Dermis microvascular lymphatic vessel endothelial cell (primary cell): ENCODE measurements around the gene ENTPD8. TPM values are rescaled to one million over a fixed set of nuclear protein-coding genes. Genes with fewer than 3 reads are reported as not detected.
"Not testable (repeated sequence)": the region's sequence is repeated elsewhere in the genome, so short reads cannot be mapped to it uniquely, and the experiment has no call there.

Experiments used
- DNase-seq, 2 donors: peaks; one replicate each; pipeline versions ENCODE4 v3.0.0 to v3.0.0-alpha.2; 2010; ENCODE audit warnings: low read depth in 2 of 2
- total RNA-seq: library from RNA; depleted of rRNA; stranded (reverse); fragments of >200 nt; gene quantifications from 2 replicates; pipeline ENCODE4 v1.2.1, GENCODE V29; 2014

The ENTPD8 gene
- total RNA-seq, 1 donor from 2014 or later, result 0.26 TPM

DNA sequence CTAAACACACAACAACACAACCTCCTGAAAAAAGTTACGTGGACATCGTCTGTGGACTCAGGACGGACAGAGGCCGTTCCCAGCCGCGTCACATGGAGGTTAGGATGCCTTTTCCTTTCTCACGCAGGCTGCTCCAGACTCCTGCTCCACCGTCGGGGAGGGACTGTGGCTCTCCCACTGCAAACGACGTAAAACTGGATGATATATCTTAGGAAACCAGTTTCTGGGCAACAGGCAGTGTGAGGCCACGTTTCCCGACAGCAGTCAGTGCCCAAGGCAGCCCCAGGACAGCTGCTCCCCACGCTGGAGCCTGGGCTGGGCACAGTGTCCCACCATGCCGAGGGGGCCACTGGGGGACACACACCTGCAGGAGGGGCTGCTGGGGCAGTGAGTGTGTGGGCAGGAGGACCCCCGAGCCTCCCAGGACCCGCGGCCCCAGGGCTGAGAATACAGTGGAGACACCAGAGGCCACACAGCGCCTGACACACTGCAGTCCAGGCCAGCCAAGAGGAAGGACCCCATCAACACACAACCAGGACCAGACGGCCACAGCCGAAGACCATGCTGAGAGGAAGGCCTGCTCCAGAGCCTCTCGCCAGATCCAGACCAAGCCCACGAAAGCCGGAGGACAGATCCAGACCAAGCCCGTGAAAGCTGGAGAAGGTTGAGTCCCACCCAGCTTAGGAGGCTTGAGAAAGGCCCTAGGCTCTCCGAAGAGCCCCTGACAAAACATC lies 44.4 kb downstream of the ENTPD8 start:
- DNase-seq, result no peak

DNA sequence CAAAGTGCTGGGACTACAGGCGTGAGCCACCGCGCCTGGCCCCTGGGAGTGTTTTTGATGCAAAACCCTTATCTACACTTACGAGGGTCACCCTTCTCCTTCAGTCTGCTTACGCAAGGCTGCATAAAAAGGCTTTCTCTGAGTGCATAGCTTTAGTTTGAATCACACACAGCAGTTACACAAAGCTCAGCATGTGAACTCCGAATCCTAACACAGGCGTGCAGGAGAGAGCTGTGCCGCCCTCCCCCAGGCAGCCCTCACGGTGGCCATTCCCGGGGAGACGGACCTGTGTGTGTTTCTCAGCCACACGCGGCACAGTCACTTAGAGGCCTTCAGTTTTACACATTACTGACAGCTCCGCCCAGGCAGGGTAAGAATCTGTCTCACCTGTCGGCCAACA lies 44.9 kb downstream of the ENTPD8 start:
- DNase-seq, result no peak

DNA sequence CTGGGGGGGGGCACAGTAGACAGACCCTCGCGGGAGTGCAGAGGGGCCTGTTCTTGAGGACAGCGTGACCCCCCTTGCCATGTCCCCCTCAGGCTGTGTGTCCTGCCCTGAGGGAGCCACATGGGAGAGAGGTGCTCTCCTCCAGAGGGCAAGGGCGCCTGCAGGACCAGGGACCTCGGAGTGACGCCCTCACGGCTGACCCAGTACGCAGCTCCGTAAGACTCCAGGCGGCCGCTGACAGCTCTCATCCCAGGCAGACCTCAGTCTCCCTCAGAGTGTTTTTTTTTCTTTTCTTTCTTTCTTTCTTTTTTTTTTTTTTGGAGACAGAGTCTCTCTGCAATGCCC lies 45.5 kb downstream of the ENTPD8 start:
- DNase-seq, result no peak

DNA sequence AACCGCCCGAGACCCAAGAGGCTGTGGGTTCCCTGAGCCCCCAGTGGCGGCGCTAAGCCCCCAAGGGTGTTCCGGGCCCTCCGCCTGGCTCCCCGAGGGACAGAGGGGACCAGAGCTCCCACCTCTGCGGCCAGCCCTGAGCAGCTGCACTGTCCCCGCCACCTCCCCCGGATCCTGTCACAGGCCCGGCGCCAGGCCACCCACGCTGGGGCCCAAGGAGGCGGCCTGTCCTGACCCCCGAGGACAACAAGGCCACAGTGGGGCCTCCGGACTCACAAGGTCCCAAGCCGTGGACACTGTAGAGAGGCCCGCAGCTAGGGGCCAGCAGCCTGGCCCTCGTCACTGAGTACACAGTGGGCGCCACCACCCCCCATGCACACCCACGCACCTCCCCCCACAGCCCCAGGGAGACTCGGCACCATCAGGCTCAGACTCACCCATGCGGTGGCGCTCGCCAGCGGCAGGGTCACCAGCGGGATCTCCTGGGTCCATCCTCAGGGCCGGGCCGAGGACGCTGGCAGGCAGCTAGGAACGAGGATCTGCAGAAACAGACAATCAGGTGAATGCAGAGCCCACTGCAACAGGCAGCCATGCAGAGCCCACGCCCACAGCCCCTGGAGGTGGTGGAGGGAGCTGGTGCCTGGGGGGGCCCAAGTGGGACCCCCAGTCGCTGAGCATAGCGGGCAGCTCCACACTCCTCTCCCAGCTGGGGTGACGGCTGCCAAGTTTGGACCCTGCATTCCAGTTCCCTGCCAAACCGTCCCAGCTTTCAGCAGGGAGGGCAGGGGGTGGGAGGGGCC lies 46.1 kb downstream of the ENTPD8 start:
- no peak for DNase-seq

DNA sequence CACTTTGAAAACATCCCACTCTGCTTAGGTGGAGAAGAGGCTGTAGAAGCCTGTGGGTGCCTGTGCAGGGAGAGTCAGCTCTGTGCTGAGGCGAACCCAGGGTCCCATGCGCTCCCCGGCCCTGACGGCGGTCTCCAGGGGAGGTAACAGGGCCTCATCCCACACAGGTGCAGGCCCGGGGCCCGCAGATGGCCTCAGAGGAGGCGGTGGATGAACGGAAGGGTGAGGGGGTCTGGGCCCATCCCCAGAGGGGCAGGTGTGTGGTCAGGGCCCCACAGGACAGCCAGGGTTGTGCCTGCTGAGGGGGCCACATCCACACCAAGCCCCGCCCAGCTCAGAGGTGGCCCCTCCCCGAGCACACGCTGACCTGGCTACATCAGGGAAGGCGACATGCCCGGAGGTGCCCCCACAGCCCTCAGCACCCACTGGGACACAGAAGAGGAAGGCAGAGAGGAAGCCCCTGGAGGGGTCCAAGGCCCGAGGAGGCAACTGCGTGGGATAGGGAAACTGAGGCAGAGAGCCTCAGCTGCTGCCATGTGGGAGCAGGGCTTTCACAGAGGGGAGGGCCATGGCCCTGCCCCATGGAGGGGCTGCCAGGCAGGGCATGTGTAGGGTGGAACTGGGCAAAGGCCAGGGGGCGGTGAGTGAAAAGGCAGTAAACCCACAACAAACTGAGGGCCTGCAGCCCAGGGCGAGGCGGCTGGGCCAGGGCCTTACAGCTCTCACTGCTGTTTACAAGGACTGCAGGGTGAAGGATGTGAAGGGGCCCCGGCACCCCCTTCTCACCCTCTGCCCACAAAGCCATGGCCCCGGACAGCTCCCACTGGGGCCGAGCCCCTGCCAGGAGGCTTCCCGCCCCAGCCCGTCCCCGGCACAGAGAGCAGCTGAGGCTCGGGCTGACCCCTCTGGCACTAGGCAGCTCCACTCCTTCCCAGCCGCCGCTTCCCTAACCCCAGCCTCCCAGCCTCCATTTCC lies 47.7 kb downstream of the ENTPD8 start:
- no peak for DNase-seq

DNA sequence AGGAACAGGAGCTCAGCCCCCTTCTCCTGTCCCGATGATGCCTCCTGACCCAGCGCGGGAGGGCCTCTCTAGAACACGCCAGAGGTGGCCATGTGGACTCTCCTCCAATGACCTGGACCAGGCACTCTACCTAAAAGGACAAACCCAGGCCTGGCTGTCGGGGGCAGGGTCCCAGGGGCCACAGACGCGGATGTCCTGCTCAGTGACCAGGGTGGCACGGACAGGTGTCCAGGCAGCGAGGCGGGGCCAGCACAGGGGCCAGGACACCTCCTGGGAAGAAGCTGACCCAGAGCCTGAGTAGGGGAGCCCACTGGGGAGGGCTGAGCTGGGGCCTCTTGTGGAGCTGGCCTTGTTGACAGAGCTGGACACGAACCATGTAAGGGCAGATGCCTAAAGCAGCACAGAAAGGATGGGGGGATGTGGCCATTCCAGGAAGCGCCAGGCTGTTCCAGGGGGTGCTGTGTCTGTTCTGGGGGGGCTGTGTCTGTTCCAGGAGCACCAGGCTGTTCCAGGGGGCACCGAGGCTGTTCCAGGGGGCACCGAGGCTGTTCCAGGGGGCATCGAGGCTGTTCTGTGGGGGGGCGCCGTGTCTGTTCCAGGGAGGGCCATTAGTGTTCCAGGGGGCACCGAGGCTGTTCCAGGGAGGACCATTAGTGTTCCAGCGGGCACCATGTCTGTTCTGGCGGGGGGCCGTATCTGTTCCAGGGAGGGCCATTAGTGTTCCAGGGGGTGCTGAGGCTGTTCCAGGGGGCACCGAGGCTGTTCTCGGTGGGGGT lies 48.7 kb downstream of the ENTPD8 start:
- no peak for DNase-seq

DNA sequence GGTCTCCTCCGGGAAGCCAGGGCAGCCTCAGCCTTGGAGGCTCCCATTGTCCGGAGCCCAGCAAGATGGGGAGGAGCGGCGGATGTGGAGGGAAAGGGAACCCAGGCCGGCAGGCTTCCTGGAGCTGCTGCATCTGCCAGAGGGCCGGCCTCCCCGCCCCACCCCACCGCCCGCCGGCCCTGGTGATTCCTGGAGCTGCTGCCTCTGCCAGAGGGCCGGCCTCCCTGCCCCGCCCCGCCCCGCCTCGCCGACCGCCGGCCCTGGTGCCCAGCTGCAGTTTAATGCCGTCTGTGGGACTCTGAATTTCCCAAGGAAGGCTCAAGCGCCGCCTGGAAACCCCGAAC lies 49.8 kb downstream of the ENTPD8 start:
- peak; percentile 56 to 89 for DNase-seq

DNA sequence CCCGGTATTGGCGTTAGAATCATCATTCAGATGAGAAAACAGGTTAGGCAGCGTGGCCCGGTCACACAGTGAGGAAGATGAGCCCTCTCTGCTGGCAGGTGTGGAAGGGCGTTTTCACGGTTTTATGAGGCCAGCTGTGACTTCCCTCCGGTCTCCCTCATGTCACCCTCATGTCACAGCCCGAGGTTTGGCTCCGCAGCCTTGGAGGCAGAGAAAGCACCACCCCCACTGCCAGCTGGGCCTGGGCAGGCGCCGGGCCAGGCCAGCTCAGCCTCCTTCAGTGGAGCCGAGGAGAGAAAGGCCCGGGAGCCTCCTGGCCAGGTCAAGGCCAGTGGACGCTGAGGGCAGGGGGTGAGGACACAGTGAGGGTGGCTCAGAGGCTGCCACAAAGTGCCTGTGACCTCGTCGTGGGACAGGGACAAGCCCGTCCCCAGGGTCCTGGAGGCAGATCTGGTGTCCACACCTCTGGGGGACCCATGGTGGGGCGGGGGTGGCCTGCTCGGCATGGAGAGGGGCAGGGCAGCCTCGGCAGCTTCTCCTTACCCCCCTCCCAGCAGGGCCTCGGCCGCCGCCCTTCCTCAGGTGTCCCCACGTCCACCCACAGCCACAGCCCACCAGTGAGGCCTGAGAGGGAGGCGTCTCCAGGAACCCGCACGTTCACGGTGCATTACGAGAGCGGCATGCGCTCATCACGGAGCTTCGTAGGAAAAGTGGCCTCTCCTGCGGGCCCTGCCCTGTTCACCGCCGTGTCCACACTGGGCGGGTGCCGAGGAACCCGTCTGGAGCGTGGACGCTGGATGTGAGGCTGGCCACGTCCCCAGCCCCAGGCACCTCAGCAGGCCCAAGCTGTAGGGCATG lies 50.4 kb downstream of the ENTPD8 start:
- peak in 1 of 2 donors; percentile 47 for DNase-seq

DNA sequence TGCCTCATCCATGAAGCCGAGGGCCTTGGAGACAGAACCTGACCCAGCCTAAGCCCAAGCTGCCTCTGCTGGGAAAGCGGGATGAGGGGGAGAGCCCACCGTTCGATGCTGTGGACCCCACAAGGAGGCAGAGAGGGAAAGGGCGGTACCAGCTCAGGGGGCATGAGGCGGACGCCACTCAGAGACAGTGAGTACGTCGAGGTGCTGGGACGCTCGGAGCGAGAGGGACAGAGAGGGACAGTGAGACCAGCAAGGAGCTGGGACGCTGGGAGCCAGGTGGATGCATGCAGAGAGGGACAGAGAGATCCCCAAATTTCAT lies 51.8 kb downstream of the ENTPD8 start:
- DNase-seq, result no peak

DNA sequence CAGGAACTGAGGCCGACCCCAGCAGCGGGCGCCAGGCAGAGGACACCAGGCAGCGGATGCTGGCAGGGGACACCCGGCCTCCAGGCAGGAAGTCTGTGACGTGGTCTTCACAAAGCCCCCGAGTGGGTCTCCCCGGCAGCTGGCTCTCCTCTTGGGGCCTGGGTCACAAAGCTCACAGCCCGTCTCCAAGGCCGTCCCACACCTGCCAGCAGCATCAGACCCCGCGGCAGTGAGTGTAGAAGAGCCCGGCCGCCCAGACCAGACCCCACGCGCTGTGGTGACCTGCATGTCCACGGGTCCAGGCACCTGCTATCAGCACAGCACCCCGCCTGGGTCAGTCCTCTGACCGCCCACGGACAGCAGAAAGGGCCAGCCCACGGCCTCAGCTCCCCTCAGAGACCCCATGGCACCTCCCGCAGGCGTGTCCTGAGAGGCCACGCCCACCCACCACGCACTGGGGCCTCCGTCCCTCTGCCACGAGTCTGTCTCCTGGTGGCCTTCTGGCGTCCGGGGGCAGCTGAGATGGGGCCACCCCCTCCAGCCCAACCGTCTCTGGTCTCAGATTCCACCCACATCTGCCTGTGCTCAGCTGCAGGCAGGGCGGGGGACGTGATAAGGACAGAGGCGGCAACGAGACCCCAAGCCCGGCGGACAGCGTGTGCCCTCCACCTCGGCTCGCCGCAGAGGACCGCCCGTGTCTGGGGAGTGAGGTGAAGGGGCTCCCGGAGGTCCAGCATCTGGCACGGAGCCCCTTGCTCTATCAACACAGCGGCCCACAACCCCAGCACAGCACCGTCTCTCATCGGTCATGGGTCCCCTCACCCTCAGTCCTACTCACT lies 52.3 kb downstream of the ENTPD8 start:
- no peak for DNase-seq

DNA sequence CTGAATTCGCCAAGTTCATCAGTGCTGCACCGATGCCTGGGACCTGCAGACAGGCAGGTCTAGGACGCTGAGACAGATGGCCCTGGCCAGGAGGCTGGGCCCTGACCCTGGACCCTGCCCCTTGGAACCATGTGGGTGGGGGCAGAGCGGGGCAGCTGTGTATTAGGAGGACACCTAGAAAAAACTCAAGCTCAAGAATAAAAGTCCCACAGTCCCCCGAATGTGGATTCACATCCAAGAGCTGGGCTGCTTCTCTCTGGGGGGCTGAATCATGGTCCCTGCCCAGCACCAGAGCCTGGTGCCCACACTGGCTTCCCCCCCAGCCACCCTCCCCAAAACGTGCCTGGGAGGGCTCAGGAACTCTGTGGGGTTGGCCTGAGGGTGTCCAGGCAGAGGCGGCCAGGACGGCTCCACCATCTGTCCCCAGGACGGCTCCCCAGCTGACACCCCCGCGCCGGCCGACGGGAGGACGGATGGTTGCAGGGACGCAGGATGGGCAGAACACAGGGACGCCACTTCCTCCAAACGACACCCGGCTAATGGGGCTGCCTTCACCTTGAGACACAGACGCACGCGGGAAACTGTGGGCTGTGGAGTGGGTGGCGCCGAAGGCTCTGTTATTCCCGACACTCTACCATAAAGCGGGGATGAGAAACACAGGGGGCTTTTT lies 53.1 kb downstream of the ENTPD8 start:
- no peak for DNase-seq

DNA sequence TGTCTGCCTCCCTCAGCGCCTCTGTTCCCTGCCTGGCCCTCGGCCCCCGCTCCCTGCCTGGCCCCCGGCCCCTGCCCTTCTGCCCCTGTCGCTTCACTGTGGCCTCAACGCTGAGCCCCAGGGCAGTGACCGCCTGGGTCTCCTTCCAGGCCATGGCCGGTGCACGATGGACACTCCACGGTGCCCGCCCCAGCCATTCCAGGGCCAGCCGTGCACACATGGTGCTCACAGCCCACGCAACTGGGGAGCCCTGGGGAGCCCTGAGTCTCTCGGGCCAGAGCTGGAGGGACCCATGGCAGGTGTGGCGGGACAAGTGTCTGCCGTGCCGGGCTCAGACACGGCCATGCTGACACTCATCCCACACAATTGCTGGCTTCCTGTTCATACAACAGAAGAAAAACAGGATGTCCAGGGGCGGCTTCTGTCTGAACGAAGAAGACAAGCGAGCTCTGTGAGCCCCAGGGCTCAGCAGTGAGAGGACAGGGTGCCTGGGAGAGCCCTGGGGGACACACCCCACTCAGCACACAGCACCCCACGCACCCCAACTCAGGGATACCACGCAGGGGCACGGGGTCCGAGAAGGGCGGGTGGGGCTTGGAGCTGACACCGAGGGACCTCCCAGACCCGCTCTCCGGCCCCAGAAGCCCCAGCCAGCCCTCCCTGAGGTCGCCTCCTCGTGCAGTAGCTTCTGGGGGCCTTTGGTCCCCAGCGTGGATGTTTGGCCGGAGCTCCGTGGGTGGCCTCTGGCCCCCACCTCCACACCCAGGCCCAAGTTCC lies 53.9 kb downstream of the ENTPD8 start:
- peak; percentile 55 to 89 for DNase-seq

DNA sequence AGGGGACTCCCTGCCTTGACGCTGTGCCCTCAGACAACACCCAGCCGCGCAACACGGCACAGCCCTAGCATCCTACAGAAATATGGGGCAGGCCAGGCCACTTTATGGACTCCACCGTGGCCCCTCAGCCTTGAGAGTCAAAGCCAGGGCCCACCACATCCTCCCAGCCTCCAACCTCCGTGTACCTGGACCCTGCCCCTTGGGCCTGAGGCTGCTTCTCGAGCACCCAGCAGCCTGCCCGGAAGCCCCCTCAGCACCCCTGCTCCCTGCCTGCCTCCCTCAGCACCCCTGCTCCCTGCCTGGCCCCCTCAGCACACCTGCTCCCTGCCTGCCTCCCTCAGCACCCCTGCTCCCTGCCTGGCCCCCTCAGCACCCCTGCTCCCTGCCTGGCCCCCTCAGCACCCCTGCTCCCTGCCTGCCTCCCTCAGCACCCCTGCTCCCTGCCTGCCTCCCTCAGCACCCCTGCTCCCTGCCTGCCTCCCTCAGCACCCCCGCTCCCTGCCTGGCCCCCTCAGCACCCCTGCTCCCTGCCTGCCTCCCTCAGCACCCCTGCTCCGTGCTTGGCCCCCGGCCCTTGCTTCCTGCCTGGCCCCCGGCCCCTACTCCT lies 54.5 kb downstream of the ENTPD8 start:
- DNase-seq, result not testable (repeated sequence)

DNA sequence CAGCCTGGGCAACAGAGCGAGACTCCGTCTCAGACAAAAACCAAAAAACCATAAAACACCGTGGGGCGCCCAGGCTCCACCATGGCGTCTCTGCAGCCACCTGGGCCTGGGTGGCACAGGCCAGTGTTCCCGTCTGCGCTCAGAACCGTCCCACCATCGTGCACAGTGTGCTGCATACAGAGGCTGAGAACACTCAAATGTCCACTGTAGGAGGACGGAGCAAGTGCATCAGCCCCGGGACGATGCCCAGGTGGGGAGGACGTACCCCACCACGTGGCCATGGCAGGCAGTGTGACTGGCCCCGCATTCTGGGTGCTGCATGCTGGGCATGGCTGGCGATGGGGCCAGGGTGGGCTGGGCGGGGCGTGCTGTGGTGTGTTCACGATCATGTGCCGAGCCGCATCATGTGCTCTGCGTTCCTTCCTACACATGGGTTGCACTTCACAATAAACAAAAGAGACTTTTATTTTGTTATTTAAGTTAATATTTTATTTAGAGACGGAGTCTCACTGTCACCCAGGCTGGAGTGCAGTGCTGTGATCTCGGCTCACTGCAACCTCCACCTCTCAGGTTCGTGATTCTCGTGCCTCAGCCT lies 56.0 kb downstream of the ENTPD8 start:
- DNase-seq, result no peak
